8988T (cell line): Measurements from ENCODE around the gene AAK1.

ENCODE experiments used
- DNase-seq: peaks from one replicate; pipeline ENCODE4 v3.0.0; 2011

Gene AAK1

GRCh38 chr2:69521747-69522146 is 121.8 kb downstream of the AAK1 start:
- no peak for DNase-seq

DNA sequence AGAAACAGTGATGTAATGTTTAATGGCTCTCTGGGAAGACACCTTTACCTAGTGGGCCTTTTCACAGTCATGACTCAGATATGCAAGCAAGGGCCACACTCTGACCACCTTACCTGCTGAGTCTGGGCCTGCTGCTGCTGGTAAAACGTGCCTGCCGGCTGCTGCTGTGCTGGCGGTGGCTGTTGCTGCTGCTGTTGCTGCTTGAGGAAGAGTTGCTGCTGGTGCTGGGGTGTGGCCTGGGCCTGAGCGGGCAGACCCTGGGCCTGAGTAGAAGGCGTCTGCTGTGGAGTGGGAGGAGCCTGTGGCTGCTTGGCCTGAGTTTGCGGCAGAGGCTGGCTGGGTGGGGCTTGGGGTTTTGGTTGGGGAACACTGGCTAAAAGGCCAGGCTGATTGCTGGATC is 124.7 kb downstream of the AAK1 start:
- no peak for DNase-seq

- DNase-seq: no peak
These were observed 126.1 kb downstream of the AAK1 start for GRCh38 chr2:69517410-69517809.

DNA sequence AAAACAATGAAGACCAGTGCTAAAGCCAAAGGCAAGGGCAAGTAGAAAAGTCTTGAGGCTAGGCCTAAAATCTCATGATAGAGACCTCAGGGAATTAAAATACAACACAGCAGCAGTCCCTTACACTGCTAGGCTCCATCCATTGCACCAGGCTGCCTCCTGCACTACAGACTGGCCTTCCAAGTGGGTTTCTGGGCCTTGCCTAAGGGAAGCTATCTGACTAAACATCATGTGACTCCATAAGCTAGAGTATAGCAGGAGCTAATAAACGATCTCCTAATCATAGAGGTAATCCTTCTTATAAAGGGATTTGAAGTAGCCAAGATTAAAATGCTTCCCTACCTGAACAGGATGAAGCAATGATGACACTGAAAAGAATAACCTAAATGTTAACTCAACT is 128.7 kb downstream of the AAK1 start:
- no peak for DNase-seq

DNA sequence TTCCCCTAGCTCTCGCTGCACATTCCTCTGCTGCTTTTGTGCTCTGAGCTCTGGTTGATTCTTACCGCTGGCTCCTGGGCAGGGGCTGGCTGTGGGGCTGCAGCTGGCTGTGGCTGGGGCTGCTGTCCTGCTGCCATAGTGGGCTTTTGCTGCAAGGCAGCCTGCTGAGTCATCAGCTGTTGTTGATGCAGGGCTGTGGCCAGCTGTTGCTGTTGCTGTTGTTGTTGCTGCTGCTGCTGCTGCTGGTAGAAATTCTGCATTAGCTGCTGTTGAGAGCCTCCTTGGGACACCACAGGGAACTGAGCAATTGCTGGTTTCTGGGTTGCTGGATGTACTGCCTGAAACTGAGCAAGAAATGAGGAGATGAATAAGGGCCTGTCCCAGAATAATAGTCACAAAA is 129.1 kb downstream of the AAK1 start:
- no peak for DNase-seq

- no peak for DNase-seq
These were observed 131.1 kb downstream of the AAK1 start for GRCh38 chr2:69512446-69512845.

- no peak for DNase-seq
These were observed 133.3 kb downstream of the AAK1 start for GRCh38 chr2:69510204-69510603.

DNA sequence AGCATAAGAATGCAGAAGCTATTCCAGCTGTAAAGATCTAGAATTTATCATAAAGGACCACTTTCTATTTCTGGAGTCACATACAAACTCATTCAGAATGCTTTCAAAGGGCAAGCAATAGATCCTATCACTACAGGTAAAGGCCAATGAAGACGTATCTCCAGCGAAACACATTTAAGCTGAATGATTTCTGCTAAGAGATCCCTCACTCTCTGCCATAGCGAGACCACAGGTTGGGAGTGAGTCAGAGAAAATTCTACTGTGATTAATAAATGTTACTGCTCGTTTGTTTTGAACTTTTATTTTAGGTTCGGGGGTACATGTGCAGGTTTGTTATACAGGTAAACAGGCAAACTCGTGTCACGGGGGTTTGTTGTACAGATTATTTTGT is 133.8 kb downstream of the AAK1 start:
- DNase-seq: no peak

DNA sequence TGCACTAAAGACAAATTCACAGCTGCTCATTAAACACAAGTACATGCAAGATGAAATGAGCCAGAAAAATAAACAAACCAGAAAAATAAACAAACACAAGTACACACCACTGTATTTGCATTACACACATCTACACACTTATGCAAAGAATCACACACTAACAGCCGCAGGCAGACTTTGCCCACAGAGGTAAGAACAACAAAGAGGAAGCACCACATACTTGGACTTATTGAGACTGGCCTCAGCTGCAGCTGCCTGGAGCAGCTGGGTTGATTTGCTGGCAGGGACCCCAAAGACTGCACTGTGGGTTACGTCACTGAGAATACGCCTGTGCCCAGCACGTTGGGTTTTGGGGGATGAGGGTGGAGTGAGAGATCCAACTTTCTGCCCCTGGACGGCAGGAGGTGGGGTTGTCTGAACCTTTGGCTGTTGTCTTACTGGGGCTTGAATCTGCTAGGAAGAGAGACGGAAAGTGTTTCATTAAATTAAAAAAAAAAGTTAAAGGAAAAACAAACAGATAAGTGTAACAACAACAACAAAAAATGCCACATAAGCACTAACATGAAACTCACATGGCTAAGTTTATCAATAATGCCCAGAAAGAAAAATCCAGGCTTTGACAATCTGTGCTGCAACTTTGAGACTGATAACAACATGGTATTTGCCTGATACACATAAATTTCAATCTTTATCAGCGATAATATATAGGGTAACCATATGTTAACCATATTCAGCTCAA is 134.4 kb downstream of the AAK1 start:
- DNase-seq: no peak

DNA sequence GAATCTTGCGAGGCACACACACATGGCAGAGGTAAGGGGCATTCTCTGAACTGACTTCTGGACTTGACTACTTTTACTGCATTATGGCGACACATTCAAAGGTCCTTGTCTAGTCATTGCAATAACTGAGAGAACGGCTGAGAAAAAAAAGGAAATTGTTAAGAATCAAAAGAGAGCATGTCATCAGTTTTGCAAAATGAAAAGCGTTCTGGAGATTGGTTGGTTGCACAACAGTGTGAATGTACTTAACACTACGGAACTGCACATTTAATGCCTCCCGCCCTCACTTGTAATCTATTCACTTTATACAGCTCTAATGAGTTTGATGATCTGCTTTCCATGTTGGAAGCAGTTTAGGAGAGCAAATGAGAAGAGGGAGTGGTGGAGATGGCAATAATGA is 137.8 kb downstream of the AAK1 start:
- no peak for DNase-seq

- DNase-seq: no peak
These were observed 142.2 kb downstream of the AAK1 start for GRCh38 chr2:69501301-69501700.

GRCh38 chr2:69499966-69500365 is 143.6 kb downstream of the AAK1 start:
- DNase-seq: no peak

DNA sequence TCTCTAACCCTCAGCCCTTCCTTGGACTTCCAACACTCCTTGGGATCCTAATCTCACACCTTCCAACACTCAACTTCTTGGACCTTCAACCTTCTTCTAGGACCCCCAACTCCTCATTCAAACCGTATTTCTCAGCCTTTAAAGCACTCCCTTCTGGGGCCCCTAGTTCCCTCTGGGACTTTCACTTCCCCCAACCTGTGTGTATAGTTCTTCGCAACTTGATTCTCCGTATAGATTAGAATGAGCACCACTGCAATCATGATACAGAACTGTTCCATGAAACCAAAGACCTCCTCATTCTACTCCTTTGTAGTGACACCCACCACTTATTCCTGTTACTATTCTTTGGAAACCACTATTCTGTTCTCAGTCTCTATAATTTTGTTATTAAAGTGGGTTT is 144.3 kb downstream of the AAK1 start:
- DNase-seq: no peak

GRCh38 chr2:69495861-69496260 is 147.7 kb downstream of the AAK1 start:
- no peak for DNase-seq

GRCh38 chr2:69495008-69495407 is 148.5 kb downstream of the AAK1 start:
- DNase-seq: no peak

GRCh38 chr2:69494126-69494525 is 149.4 kb downstream of the AAK1 start:
- no peak for DNase-seq

GRCh38 chr2:69493268-69493667 is 150.3 kb downstream of the AAK1 start:
- no peak for DNase-seq

GRCh38 chr2:69491864-69492263 is 151.7 kb downstream of the AAK1 start:
- no peak for DNase-seq

DNA sequence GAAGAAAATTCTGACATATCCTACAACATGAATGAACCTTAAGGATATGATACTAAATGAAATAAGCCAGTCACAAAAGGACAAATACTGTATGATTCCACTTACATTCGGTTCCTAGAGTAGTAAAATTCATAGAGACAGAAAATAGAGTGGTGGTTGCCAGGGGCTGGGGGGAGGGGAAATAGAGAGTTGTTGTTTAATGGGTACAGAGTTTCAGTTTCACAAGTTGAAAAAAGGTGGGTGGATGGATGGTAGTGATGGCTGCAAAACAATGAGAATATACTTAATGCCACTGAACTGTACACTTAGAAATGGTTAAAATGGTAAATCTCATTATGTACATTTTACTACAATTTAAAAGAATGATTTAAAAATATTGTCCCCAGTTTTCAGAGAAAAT is 153.1 kb downstream of the AAK1 start:
- DNase-seq: no peak

- no peak for DNase-seq
These were observed 153.7 kb downstream of the AAK1 start for GRCh38 chr2:69489793-69490192.

GRCh38 chr2:69483696-69484095 is 159.8 kb downstream of the AAK1 start:
- DNase-seq: no peak

- no peak for DNase-seq
These were observed 160.5 kb downstream of the AAK1 start for GRCh38 chr2:69483024-69483423.

DNA sequence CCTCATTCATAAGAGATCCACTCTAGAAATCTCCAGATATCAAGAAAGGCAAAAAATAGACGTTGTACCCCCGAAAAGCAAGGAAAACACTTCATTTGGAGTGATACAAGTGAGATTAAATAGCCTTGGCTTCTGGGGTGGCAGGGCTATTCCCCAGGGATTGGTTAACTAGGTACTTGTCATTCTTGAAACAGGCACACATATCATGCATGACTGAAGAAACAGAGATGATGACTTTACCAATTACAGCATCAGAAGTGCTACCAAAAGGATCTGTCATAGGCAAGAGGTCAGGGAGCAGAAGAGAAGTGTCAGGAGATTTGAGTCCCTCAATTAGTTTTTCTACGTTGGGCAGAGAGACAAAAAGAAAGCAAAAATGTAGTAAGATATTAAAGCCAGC is 161.1 kb downstream of the AAK1 start:
- no peak for DNase-seq

DNA sequence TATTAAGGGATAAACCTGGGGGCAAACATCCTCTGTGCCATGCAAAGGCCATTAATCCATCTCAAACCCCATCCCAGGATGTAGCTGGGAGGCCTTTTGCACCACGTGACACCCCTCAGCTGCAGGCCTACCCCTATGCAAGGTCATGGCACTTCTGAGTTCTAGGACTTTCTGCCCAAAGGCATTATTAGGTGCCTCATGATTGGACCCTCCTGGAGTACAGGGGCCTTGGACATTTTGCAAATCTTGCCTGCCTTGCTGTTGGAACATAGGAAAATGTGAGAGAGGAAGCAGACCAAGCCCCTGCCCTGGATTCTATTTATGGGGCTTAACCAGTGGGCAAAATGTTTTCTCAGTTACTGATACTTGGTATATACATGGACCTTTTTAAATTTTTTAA is 162.1 kb downstream of the AAK1 start:
- DNase-seq: no peak

GRCh38 chr2:69477627-69478026 is 165.9 kb downstream of the AAK1 start:
- no peak for DNase-seq

DNA sequence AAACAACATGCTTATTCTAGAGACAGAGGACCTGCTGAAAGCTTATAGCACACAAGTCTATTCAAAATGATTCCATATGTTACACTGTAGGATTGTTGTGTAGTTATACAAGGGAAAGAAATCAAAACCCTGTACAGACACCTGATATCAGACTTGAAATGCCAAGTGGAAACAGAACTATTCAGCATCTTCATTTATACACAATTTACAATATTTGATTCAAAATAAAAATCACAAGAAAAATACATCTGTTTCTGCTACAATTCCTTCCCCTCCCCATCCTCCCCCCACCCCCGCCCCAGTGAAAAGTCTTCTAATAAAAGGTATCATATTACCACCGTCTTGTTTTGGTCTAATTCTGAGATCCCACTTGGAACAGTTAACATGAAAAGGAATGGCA is 168.9 kb downstream of the AAK1 start:
- DNase-seq: no peak
